Activated naive CD4-positive, alpha-beta T cell treated with anti-CD3 and anti-CD28 coated beads for 36 hours (primary cell): ENCODE data around the gene RGS17. TPM values are rescaled to one million over a fixed set of nuclear protein-coding genes. Genes with fewer than 3 reads are reported as not detected.
A peak's percentile ranks its signal among the peaks of the same experiment; 100 is the strongest.
"Not testable (repeated sequence)": the region's sequence is repeated elsewhere in the genome, so short reads cannot be mapped to it uniquely, and the experiment has no call there.

Experiments used
- CTCF ChIA-PET: fragments of 350-600 bp; sonication (Branson Sonifier 250); formaldehyde crosslinking; loops from one replicate; lab custom pipeline; 2021; ENCODE audit warnings: antibody characterized with exemption; lab: Charles Lee
- DNase-seq: peaks from one replicate; pipeline ENCODE4 v3.0.0-alpha.2; 2020
- H3K27ac Mint-ChIP-seq: one replicate; pipeline ENCODE4 v1.8.0; 2021; ENCODE audit warnings: mild to moderate bottlenecking, mixed read lengths
- H3K27me3 Mint-ChIP-seq: one replicate; pipeline ENCODE4 v1.8.0; 2021; ENCODE audit warnings: low read depth, mixed read lengths
- H3K36me3 Mint-ChIP-seq: one replicate; pipeline ENCODE4 v1.8.0; 2021; ENCODE audit warnings: low read depth, mixed read lengths
- H3K4me1 Mint-ChIP-seq: one replicate; pipeline ENCODE4 v1.8.0; 2021; ENCODE audit warnings: low read depth, mixed read lengths
- H3K4me3 Mint-ChIP-seq: one replicate; pipeline ENCODE4 v1.8.0; 2021; ENCODE audit warnings: mild to moderate bottlenecking, moderate library complexity, mixed read lengths
- H3K9me3 Mint-ChIP-seq: one replicate; pipeline ENCODE4 v1.8.0; 2021; ENCODE audit warnings: mixed read lengths
- intact Hi-C: fragments of 100-400 bp; cut with micrococcal nuclease; formaldehyde crosslinking; loops from one replicate; pipeline ENCODE4 v1.15.1; 2023
- total RNA-seq, 2 experiments: library from RNA; stranded (reverse); gene quantifications; one replicate each; pipeline ENCODE4 v1.2.3, GENCODE V29; 2021

Gene RGS17
- total RNA-seq, 2 experiments from 2014 or later: not detected

- no peak for DNase-seq
- Mint-ChIP-seq H3K27ac (no peak overlapping the region), H3K4me3 (no peak overlapping the region), H3K9me3 (peaks cover 3% of the 10 kb centered on the region), H3K4me1 (peaks cover 53% of the 10 kb centered on the region), H3K27me3 (no peaks in the 10 kb centered on the region), H3K36me3 (peaks cover 80% of the 10 kb centered on the region)
- intact Hi-C loops: no loop called here
- CTCF ChIA-PET: interaction anchor here (1.4 kb wide), 1 partner anchor 28 kb away, joined by 3 read pairs; no protein-coding TSS in a partner anchor
Observed at GRCh38 chr6:152976749-152977148, 154.3 kb downstream of the RGS17 start.

DNA sequence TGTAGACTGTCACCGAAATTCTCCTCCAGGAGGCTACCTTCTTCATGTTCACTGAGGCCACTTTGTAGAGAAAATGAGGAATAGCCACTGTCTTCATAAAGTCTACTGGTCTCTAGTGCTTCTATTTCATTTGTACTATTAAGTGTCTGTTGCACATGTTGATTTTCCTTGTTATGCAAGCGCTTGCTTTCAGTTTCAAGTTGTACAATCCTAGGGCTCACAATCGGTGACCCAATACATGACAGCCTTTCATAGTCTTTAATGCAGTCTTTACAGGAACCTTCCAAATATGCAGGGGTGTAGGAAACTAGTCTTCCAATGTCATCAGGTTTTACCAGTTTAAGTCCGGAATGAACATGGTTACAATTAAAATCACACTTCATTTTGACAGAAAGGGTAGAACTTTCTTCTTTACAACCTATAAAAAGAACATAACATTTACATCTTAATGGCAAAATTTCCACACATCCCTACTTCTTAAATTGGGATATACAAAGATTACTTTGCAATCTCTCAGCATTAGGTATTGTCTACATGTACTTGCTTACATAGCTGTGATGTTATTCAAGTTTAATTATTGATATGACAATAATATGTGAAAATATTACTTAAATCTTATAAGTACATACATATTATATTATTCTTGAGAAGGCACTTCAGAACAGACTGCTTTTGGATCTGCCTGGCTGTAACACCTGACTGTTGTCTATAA lies 155.7 kb downstream of the RGS17 start:
- DNase-seq: no peak
- no peak overlapping the region for H3K27ac Mint-ChIP-seq
- intact Hi-C loops: no loop called here
- H3K9me3 Mint-ChIP-seq: peaks cover 3% of the 10 kb centered on the region
- no peaks in the 10 kb centered on the region for H3K27me3 Mint-ChIP-seq
- H3K4me3 Mint-ChIP-seq: no peak overlapping the region
- H3K36me3 Mint-ChIP-seq: peaks cover 77% of the 10 kb centered on the region
- CTCF ChIA-PET: no interaction called here
- peaks cover 45% of the 10 kb centered on the region for H3K4me1 Mint-ChIP-seq

DNA sequence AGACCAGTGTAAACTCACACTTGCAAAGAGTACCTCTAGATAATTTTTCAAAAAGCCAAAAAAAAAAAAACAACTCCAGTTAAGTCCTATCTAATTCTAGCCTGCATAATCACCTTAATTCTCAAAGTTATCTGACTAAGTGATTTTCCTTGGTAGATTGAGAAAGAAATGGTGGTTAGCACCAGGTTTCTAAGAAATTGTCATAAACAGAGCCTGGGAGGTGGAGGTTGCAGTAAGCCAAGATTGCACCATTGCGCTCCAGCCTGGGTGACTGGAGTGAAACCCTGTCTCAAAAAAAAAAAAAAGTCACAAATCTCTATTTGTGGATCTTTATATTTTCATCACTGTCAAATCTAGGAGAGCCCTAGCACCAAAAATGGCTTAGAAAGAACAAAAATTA lies 157.2 kb downstream of the RGS17 start:
- H3K4me3 Mint-ChIP-seq: no peak overlapping the region
- H3K27me3 Mint-ChIP-seq: no peaks in the 10 kb centered on the region
- intact Hi-C loops: no loop called here
- H3K36me3 Mint-ChIP-seq: peaks cover 82% of the 10 kb centered on the region
- H3K4me1 Mint-ChIP-seq: peaks cover 34% of the 10 kb centered on the region
- no peak overlapping the region for H3K27ac Mint-ChIP-seq
- peaks cover 12% of the 10 kb centered on the region for H3K9me3 Mint-ChIP-seq
- CTCF ChIA-PET: interaction anchor here (0.6 to 1.4 kb wide), 4 partner anchors 11 to 220 kb away, joined by 3 to 7 read pairs (median 4); no protein-coding TSS in a partner anchor
- no peak for DNase-seq

GRCh38 chr6:152969688-152970418 lies 161.2 kb downstream of the RGS17 start:
- Mint-ChIP-seq H3K9me3 (peaks cover 31% of the 10 kb centered on the region), H3K36me3 (peaks cover 53% of the 10 kb centered on the region), H3K27me3 (no peaks in the 10 kb centered on the region), H3K4me1 (peaks cover 6% of the 10 kb centered on the region), H3K27ac (peak overlapping the region; percentile 19), H3K4me3 (no peak overlapping the region)
- no peak for DNase-seq
- CTCF ChIA-PET: interaction anchor here (1.0 kb wide), 1 partner anchor 16 kb away, joined by 5 read pairs; no protein-coding TSS in a partner anchor
- intact Hi-C loops: loop anchor here (1.0 kb wide), 1 partner anchor 33 kb away; no protein-coding TSS in a partner anchor

DNA sequence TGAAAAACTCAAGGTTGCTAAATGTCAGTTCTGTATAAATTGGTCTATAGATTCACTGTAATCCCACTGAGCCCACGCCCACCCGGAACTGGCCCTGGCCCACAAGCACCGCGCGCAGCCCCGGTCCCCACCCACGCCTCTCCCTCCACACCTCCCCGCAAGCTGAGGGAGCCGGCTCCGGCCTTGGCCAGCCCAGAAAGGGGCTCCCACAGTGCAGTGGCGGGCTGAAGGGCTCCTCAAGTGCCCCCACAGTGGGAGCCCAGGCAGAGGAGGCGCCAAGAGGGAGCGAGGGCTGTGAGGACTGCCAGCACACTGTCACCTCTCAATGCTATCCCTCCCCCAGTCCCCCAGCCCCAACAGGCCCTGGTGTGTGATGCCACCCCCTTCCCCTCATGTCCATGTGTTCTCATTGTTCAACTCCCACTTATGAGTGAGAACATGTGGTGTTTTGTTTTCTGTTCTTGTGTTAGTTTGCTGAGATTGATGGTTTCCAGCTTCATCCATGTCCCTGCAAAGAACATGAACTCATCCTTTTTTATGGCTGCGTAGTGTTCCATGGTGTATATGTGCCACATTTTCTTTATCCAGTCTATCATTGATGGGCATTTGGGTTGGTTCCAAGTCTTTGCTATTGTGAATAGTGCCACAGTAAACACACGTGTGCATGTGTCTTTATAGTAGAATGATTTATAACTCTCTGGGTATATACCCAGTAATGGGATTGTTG lies 164.8 kb downstream of the RGS17 start:
- H3K27ac Mint-ChIP-seq, CTCF ChIA-PET, H3K4me3 Mint-ChIP-seq, H3K27me3 Mint-ChIP-seq, H3K4me1 Mint-ChIP-seq, intact Hi-C loops, DNase-seq: not testable (repeated sequence)
- peaks cover 21% of the 10 kb centered on the region for H3K36me3 Mint-ChIP-seq
- peaks cover 31% of the 10 kb centered on the region for H3K9me3 Mint-ChIP-seq

- CTCF ChIA-PET: no interaction called here
- no peaks in the 10 kb centered on the region for H3K36me3 Mint-ChIP-seq
- no peak overlapping the region for H3K4me3 Mint-ChIP-seq
- DNase-seq: no peak
- H3K9me3 Mint-ChIP-seq: no peaks in the 10 kb centered on the region
- H3K4me1 Mint-ChIP-seq: no peaks in the 10 kb centered on the region
- H3K27ac Mint-ChIP-seq: no peak overlapping the region
- intact Hi-C loops: loop anchor here (10.0 kb wide), 1 partner anchor 355 kb away; no protein-coding TSS in a partner anchor
- H3K27me3 Mint-ChIP-seq: peaks cover 16% of the 10 kb centered on the region
Observed at GRCh38 chr6:152959333-152959732, 171.7 kb downstream of the RGS17 start.

GRCh38 chr6:152957796-152958195 lies 173.3 kb downstream of the RGS17 start:
- H3K4me3 Mint-ChIP-seq: no peak overlapping the region
- CTCF ChIA-PET: interaction anchor here (0.6 kb wide), 2 partner anchors 62 to 665 kb away, joined by 3 to 6 read pairs; no protein-coding TSS in a partner anchor
- no peaks in the 10 kb centered on the region for H3K9me3 Mint-ChIP-seq
- intact Hi-C loops: loop anchor here (10.0 kb wide), 1 partner anchor 357 kb away; no protein-coding TSS in a partner anchor
- H3K27ac Mint-ChIP-seq: no peak overlapping the region
- no peaks in the 10 kb centered on the region for H3K36me3 Mint-ChIP-seq
- no peaks in the 10 kb centered on the region for H3K4me1 Mint-ChIP-seq
- H3K27me3 Mint-ChIP-seq: peaks cover 19% of the 10 kb centered on the region
- DNase-seq: no peak

Other genes starting within 250 kb of the RGS17 start
- 10 to 100 TPM; 61.4 to 62.3 TPM for gene FBXO5, start 148.2 kb downstream of the RGS17 start, total RNA-seq
- 10 to 100 TPM; 11.6 to 12.0 TPM for gene MTRF1L, start 128.6 kb downstream of the RGS17 start, total RNA-seq